ENCODE results near the gene KCNAB3. TPM values are rescaled to one million over a fixed set of nuclear protein-coding genes. Genes with fewer than 3 reads are reported as not detected.

KCNAB3 gene
- total RNA-seq, 2 donors from 2014 or later, result 1.2 to 4.5 TPM

DNA sequence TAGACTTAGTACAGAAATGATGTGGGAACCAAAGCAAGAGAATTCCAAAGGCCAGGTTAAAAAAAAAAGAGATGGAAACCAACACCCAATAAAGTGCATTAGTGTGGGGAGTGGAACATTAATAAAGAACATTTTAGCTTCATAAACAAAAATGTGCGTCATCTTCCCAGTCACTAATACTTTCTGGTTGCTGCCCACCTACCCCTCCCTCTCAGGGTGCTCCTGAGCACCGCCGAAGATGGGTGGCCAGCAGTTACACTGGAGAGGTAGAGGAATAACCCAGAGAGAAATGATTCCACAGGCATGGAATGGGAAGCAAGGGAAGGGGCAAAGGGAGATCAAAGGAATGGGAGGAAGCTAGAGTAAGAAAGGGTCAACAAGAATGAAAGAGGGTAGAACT, 47.0 kb downstream of the KCNAB3 start:
- Histone ChIP-seq H3K27ac (peak overlapping the region; percentile 97 to 99), H3K36me3 (no peaks in the 10 kb centered on the region), H3K4me1 (replicated peaks) (peaks cover 10% of the 10 kb centered on the region), H3K9me3 (no peaks in the 10 kb centered on the region), H3K27me3 (replicated peaks; ENCODE audit: insufficient read depth) (no peaks in the 10 kb centered on the region), H3K4me3 (peak overlapping the region in 1 of 2 donors; percentile 77)
- WGBS, result 39% methylated on average over 3 of the region's 3 CpGs
- DNase-seq (ENCODE audit: low spot score), result no peak
- intact Hi-C loops (cut with DNase I), result no loop called here
- no peak for TF ChIP-seq POLR2AphosphoS5 (IDR thresholded peaks at IDR 0.05)
- TF ChIP-seq POLR2A (IDR thresholded peaks at IDR 0.05), result no peak
- TF ChIP-seq, protein P1, sequence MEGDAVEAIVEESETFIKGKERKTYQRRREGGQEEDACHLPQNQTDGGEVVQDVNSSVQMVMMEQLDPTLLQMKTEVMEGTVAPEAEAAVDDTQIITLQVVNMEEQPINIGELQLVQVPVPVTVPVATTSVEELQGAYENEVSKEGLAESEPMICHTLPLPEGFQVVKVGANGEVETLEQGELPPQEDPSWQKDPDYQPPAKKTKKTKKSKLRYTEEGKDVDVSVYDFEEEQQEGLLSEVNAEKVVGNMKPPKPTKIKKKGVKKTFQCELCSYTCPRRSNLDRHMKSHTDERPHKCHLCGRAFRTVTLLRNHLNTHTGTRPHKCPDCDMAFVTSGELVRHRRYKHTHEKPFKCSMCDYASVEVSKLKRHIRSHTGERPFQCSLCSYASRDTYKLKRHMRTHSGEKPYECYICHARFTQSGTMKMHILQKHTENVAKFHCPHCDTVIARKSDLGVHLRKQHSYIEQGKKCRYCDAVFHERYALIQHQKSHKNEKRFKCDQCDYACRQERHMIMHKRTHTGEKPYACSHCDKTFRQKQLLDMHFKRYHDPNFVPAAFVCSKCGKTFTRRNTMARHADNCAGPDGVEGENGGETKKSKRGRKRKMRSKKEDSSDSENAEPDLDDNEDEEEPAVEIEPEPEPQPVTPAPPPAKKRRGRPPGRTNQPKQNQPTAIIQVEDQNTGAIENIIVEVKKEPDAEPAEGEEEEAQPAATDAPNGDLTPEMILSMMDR (IDR thresholded peaks at IDR 0.05), result no peak

DNA sequence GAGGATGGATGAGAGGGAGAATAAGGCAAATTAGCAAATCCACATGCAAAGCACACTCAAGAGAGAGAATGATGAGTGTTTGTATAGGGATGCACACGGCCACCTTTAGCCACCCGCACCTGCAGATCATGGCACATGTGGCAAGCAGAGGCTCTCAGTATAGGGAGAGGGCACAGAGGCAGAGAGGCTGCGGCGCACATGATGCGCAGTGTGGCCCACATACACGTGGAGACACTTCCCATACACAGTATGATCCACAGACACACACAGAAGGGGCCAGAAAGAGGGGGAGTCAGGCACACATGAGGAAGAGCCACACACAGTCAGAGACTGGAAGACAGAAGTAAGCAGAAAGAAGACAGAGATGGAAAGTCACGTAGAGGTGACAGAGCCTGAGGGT, 47.6 kb downstream of the KCNAB3 start:
- intact Hi-C loops (cut with DNase I), result no loop called here
- no peak overlapping the region for H3K4me3 ChIP-seq
- WGBS, result 47% methylated on average over 7 of the region's 7 CpGs
- H3K9me3 ChIP-seq, result no peaks in the 10 kb centered on the region
- DNase-seq (ENCODE audit: low spot score), result no peak
- H3K36me3 ChIP-seq, result no peaks in the 10 kb centered on the region
- peak overlapping the region; percentile 97 to 99 for H3K27ac ChIP-seq
- no peaks in the 10 kb centered on the region for H3K27me3 ChIP-seq (replicated peaks; ENCODE audit: insufficient read depth)
- TF ChIP-seq POLR2AphosphoS5 (IDR thresholded peaks at IDR 0.05) (no peak), POLR2A (IDR thresholded peaks at IDR 0.05) (no peak)
- TF ChIP-seq, protein P1 (IDR thresholded peaks at IDR 0.05), result no peak
- H3K4me1 ChIP-seq (replicated peaks), result peaks cover 10% of the 10 kb centered on the region

DNA sequence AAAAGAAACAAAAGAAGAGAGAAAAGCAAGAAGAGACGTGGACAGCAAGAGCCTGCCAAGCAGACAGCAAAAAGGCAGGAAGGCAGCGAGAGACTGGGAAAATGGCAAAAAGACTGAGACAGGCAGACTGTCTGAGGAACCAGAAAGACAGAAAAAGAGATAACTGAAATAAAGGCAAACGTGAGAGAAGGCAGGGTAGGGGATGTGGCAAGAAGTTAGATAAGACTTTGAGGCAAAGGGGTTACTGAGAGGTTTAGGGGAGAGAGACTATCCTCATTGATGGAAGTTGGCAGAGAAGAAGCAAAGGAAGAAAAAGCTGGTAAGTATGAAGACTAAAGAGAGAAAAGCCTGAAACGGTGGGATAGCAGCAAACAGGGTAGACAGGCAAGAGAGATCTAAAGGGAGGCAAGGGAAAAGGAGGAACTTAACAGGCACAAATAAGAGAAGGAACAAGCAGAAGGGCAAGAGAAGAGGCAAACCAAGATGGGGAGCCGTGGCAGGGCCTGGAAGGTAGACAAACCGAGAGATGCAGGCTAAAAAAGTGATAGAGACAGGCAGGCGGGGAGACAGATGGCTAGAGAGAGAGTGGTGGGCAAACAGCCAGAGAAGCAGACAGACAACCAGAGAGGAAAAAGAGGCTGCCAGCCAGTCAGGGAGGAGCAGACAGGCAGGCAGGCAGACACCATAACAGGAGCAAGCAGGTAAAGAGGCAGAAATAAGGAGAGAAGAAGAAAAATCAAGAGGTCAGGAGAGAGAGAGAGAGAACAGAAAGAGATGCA, 48.2 kb downstream of the KCNAB3 start:
- Histone ChIP-seq H3K4me1 (replicated peaks) (peaks cover 10% of the 10 kb centered on the region), H3K27ac (peak overlapping the region; percentile 97 to 99), H3K27me3 (replicated peaks; ENCODE audit: insufficient read depth) (no peaks in the 10 kb centered on the region), H3K36me3 (no peaks in the 10 kb centered on the region), H3K4me3 (no peak overlapping the region), H3K9me3 (no peaks in the 10 kb centered on the region)
- intact Hi-C loops (cut with DNase I), result no loop called here
- 18% methylated on average over 7 of the region's 7 CpGs for WGBS
- TF ChIP-seq POLR2A (IDR thresholded peaks at IDR 0.05) (no peak), POLR2AphosphoS5 (IDR thresholded peaks at IDR 0.05) (peak; percentile 28)
- DNase-seq (ENCODE audit: low spot score), result peak; percentile 67

DNA sequence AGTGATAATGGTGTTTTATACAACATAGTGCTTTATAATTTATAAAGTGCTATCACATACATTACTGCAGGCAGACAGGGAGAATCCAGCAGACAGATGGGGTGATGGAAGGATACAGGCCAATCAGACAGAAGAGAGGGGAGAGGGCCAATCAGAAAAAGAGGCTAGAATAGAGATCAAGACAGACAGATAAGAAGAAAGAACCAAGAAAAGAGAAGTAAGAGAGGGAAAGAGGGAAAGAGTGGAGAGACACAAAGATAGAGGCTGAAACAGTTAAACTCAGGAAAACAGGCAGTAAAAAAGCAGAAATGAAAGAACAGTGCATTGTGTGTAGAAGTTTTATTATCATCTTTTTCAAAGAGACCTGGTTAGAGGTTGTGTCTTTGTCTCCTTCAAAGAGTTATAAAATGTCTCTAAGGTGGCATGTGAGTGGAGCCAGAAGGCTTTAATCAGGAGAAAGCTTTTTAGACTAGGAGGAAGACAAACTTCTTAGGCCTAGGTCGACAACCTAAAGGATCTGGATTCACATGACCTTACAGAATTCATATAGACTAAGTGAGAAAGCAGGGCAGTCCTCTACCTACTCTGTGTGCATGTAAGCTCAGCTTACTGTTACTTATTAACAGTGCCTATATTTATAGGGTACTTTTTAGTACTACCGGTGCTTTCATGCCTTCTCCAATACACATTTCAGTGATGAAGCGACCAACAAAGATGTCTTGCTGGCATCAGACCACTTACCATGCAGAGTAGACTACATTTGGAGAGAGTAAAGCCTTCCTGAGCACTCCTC, 49.4 kb downstream of the KCNAB3 start:
- WGBS, result 32% methylated on average over 3 of the region's 3 CpGs
- intact Hi-C loops (cut with DNase I), result no loop called here

DNA sequence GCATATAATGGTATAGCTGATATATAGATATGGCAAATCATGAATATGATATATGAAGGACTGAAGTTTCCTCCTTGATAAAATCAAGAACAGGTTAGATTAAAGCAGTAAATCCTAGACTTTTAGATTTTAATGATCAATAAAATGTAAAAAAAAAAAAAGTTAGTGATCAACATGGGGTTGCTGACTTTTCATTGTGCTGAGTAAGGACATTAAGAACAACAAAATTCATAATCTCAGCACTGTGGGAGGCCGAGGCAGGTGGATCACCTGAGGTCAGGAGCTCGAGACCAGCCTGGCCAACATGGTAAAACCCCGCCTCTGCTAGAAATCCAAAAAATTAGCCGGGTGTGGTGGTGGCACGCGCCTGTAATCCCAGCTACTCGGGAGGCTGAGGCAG, 51.4 kb downstream of the KCNAB3 start:
- WGBS, result 86% methylated on average over 7 of the region's 7 CpGs
- TF ChIP-seq, protein P1 (IDR thresholded peaks at IDR 0.05), result no peak
- TF ChIP-seq POLR2AphosphoS5 (IDR thresholded peaks at IDR 0.05), result no peak
- TF ChIP-seq POLR2A (IDR thresholded peaks at IDR 0.05), result no peak
- Histone ChIP-seq H3K36me3 (no peaks in the 10 kb centered on the region), H3K27me3 (replicated peaks; ENCODE audit: insufficient read depth) (no peaks in the 10 kb centered on the region), H3K4me3 (no peak overlapping the region), H3K9me3 (no peaks in the 10 kb centered on the region), H3K4me1 (replicated peaks) (peaks cover 10% of the 10 kb centered on the region), H3K27ac (no peak overlapping the region)
- intact Hi-C loops (cut with DNase I), result no loop called here
- DNase-seq (ENCODE audit: low spot score), result no peak

More for the DNA sequence above, 49.4 kb downstream of the KCNAB3 start:
- Histone ChIP-seq H3K27ac (peak overlapping the region; percentile 97 to 99), H3K9me3 (no peaks in the 10 kb centered on the region), H3K4me1 (replicated peaks) (peaks cover 10% of the 10 kb centered on the region), H3K36me3 (no peaks in the 10 kb centered on the region), H3K27me3 (replicated peaks; ENCODE audit: insufficient read depth) (no peaks in the 10 kb centered on the region), H3K4me3 (no peak overlapping the region)
- TF ChIP-seq POLR2A (IDR thresholded peaks at IDR 0.05) (no peak), POLR2AphosphoS5 (IDR thresholded peaks at IDR 0.05) (no peak)
- TF ChIP-seq, protein P1 (IDR thresholded peaks at IDR 0.05), result no peak
- no peak for DNase-seq (ENCODE audit: low spot score)
